HG02970 (cell line): Measurements from ENCODE around the gene INTS15.

ENCODE experiments used
- ATAC-seq: cut with Tn5 transposase; IDR thresholded peaks from one replicate; pipeline ENCODE4 v1.9.1; 2021; ENCODE audit warnings: mild to moderate bottlenecking, moderate library complexity, moderate number of reproducible peaks; ENCODE audit not compliant: unreplicated experiment, low FRiP score

The INTS15 gene

DNA sequence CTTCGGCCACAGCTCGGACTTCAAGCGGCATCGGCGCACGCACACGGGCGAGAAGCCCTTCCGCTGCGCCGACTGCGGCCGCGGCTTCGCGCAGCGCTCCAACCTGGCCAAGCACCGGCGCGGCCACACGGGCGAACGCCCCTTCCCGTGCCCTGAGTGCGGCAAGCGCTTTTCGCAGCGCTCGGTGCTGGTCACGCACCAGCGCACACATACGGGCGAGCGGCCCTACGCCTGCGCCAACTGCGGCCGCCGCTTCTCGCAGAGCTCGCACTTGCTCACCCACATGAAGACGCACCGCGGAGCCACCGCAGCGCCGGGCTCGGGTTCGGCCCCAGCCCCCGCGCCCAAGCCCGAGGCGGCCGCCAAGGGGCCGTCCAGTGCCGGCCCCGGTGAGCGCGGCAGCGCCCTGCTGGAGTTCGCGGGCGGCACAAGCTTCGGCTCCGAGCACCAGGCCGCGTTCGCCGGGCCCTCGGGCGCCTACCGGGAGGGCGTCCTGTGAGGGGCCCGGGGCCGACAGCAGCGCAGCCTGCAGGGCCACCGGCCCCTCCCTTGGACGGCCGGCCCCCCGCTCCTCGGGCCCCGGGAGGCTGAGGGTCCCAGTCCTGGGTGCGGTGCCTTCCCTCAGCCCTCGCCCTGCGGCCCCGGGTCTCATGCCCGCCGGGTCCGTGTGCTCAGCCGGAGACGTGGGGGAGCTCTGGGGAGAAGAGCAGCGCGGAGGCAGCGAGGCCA lies 64.5 kb downstream of the INTS15 start:
- ATAC-seq: no peak

DNA sequence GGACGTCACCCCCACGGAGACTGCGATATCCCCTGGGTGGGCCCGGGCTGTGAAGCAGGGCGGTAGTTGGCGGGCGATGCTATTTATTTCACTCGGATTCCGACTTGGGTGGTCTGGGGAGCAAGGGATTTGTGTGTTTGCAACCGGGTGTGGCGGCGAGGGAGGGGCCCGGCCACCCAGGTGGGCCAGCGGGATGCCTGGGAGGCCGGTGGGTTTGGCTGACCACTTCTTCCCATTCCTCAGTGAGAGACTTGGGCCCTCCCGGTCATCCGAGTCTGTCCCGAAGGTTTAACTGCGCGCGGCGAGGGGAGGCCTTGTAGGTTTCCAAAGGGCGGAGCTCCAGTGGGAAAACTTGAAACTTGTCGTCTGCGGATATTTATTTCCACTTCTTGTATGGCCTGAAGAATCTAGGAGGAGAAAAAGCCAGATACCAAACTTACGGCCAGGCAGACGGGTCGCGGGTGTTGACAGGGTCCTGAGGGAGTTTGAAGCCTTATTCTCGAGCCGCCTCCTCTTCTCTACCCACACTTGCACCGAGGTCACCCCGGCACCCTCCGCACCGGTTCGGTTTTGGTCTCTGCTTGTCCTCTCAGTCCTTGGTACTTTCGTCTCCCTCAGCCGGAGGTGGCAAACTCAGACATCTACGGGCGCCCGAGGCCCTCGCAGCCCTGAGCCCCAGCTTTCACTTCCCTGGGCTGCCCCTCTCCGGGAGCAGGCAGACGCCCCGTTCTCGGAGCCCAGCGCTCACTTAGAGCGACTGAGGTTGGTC lies 65.2 kb downstream of the INTS15 start:
- ATAC-seq: no peak

DNA sequence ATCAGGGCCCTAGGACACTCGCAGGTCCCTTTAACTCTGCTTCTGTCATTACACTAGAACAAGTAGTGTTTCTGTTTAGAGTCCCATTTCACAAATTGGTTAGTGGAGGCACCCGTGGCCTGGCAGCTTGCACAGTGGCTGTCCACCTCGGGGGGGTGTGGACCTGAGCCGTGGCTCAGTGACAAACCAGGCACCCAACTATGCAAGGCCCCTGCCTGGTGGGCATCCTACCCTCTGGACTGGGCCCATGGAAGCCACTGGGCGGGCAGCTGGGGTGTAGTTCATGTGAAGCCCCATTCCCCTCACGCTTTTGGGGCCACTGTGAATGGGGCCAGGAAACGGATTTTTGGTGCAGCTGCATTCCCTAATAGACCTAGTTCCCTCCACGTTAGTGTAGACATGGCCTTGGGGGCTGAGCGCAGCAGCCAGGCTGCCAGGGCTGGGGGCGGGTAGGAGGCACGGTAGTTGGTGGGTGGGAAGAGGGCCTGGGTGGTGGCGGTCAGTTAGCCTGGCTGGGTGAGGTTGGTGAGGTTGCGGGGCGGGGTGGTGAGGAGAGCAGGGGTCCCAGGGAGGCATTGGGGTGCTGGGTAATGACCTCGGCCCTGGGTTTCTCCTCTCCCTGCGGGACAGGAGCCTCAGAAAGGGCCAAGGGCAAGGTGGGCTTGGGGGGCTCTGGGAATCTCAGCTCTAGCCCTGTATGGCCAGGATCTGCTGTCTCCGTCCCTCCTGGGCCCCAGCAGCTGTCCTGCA lies 66.0 kb downstream of the INTS15 start:
- ATAC-seq: no peak

DNA sequence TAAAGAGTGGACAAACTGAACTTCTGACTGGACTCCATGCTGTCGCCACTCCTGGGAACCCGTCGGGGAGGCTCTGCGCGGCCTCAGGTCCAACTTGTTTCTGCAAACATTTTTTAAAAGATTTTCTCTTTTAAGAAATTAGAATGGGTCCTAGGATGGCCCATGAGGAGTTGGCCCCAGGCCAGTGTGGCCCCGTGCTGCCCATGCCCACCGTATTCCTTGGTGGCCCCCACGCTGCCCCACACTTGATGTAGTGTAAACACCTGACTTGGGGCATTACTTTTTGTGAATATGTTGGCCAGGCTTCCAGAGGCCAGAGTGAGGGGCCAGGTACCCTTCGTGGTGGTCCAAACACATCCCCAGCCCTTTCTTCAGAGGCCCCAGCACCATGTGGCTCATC lies 66.6 kb downstream of the INTS15 start:
- ATAC-seq: no peak
